Chondrocyte (in vitro differentiated cells): ENCODE measurements around the gene DSCAM. TPM values are rescaled to one million over a fixed set of nuclear protein-coding genes. Genes with fewer than 3 reads are reported as not detected.

Source experiments
- DNase-seq: peaks from one replicate; pipeline ENCODE4 v3.0.0; 2021; ENCODE audit warnings: mixed read lengths, low spot score
- H3K27ac Mint-ChIP-seq: one replicate; pipeline ENCODE4 v1.8.0; 2021; ENCODE audit warnings: mild to moderate bottlenecking, moderate library complexity, mixed read lengths; ENCODE audit not compliant: unreplicated experiment
- H3K27me3 Mint-ChIP-seq: 2 replicates; pipeline ENCODE4 v1.8.0; 2021; ENCODE audit warnings: low read depth, mixed read lengths
- H3K36me3 Mint-ChIP-seq: 2 replicates; pipeline ENCODE4 v1.8.0; 2021; ENCODE audit warnings: low read depth, mixed read lengths
- H3K4me1 Mint-ChIP-seq: 2 replicates; pipeline ENCODE4 v1.8.0; 2021; ENCODE audit warnings: low read depth, mild to moderate bottlenecking, mixed read lengths
- H3K4me3 Mint-ChIP-seq: one replicate; pipeline ENCODE4 v1.8.0; 2021; ENCODE audit warnings: mild to moderate bottlenecking, moderate library complexity, mixed read lengths; ENCODE audit not compliant: unreplicated experiment
- H3K9me3 Mint-ChIP-seq: 2 replicates; pipeline ENCODE4 v1.8.0; 2021; ENCODE audit warnings: low read depth, mixed read lengths
- total RNA-seq: library from RNA; stranded (reverse); gene quantifications from 3 replicates; pipeline ENCODE4 v1.2.1, GENCODE V29; 2021
- TF ChIP-seq, protein P1 (sequence below): fragments of 200-600 bp; sonication (generic); IDR thresholded peaks from 2 replicates; pipeline ENCODE4 v1.5.0; 2021; ENCODE audit warnings: antibody characterized with exemption, mild to moderate bottlenecking, moderate library complexity

Gene DSCAM
- total RNA-seq, 1 donor from 2014 or later, result not detected

DNA sequence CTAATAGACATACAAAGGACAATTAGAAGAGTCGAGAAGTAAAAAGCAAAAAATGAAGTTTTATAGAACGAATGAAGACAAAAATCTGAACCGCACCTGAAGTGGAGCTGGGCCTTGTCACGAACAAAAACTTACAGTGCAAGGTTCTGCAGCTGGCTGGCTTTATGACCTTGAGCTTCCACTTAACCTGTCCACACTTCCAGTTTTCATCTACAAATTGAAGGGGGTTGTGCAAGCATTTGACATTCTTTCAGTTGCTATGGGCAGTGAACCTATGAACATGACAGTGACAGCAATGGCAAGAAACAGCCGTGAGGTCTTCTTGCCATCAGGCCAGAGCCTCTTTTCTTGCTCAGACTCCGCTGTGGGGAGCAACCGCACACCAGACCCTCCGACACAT, 93.2 kb downstream of the DSCAM start:
- TF ChIP-seq, protein P1, sequence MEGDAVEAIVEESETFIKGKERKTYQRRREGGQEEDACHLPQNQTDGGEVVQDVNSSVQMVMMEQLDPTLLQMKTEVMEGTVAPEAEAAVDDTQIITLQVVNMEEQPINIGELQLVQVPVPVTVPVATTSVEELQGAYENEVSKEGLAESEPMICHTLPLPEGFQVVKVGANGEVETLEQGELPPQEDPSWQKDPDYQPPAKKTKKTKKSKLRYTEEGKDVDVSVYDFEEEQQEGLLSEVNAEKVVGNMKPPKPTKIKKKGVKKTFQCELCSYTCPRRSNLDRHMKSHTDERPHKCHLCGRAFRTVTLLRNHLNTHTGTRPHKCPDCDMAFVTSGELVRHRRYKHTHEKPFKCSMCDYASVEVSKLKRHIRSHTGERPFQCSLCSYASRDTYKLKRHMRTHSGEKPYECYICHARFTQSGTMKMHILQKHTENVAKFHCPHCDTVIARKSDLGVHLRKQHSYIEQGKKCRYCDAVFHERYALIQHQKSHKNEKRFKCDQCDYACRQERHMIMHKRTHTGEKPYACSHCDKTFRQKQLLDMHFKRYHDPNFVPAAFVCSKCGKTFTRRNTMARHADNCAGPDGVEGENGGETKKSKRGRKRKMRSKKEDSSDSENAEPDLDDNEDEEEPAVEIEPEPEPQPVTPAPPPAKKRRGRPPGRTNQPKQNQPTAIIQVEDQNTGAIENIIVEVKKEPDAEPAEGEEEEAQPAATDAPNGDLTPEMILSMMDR, result no peak
- DNase-seq, result no peak
- H3K27me3 Mint-ChIP-seq, result no peaks in the 10 kb centered on the region
- H3K4me1 Mint-ChIP-seq, result no peaks in the 10 kb centered on the region
- peaks cover 18% of the 10 kb centered on the region for H3K9me3 Mint-ChIP-seq
- no peaks in the 10 kb centered on the region for H3K36me3 Mint-ChIP-seq
- H3K27ac Mint-ChIP-seq, result no peak overlapping the region
- H3K4me3 Mint-ChIP-seq, result no peak overlapping the region

DNA sequence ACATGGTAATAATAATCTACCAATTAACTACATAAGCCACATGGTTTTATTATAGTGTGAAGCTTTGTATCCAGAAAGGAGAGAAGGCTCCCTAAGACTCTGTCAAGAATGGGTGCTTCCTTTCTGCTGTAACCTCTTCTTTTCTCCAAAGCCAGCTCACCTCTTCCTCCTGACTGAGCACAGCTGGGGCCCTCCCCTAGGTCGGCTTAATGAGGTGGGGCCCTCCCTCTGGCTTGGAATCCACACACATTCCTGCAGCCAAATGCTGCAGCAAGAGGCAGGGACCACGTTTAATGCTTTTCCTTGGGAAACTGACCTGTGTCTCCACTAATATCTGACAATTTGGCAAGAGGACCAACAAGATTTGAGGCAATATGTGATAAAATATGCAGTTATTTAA, 94.8 kb downstream of the DSCAM start:
- TF ChIP-seq, protein P1, result no peak
- H3K4me3 Mint-ChIP-seq, result no peak overlapping the region
- H3K4me1 Mint-ChIP-seq, result no peaks in the 10 kb centered on the region
- no peaks in the 10 kb centered on the region for H3K36me3 Mint-ChIP-seq
- no peaks in the 10 kb centered on the region for H3K27me3 Mint-ChIP-seq
- peaks cover 13% of the 10 kb centered on the region for H3K9me3 Mint-ChIP-seq
- H3K27ac Mint-ChIP-seq, result no peak overlapping the region
- DNase-seq, result no peak

DNA sequence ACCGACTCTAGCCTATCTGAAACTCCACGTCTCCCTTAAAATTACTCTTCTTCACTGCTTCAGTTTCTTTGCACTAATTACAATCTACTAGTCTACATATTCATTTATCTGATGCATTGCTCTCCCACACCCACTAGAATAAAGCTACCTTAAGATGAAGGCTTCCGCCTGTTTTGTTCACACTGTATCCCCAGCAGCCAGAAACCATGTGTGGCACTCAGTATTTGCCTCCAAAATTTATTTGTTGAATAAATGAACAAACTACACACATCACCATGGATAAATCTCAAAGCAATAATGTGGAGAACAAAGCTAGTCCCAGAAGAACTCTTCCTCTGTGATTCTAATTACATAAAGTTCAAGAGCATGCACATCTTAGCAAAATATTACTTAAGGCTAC, 95.7 kb downstream of the DSCAM start:
- Mint-ChIP-seq H3K4me1 (no peaks in the 10 kb centered on the region), H3K27me3 (no peaks in the 10 kb centered on the region), H3K27ac (no peak overlapping the region), H3K4me3 (no peak overlapping the region), H3K36me3 (no peaks in the 10 kb centered on the region), H3K9me3 (peaks cover 14% of the 10 kb centered on the region)
- no peak for DNase-seq
- TF ChIP-seq, protein P1, result no peak

DNA sequence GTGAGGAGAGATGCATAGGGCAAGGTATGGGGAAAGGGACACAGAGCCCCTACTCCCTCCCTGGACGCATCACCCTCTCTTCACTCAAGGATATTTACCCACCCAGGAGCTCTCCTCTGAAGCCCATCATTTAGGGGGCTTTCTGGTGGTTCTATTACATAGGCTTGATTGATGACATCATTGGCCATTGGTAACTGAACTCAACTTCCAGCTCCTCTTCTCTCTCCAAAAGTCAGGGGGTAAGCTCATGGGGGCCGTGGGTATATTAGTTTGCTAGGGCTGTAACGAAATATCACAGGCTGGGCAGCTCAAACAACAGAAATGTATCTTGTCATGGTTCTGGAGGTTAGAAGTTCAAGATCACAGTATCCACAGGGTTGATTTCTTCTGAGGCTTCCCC, 110.8 kb downstream of the DSCAM start:
- TF ChIP-seq, protein P1, result no peak
- Mint-ChIP-seq H3K4me1 (no peaks in the 10 kb centered on the region), H3K9me3 (peaks cover 11% of the 10 kb centered on the region), H3K27me3 (no peaks in the 10 kb centered on the region), H3K27ac (no peak overlapping the region), H3K36me3 (no peaks in the 10 kb centered on the region), H3K4me3 (no peak overlapping the region)
- no peak for DNase-seq

DNA sequence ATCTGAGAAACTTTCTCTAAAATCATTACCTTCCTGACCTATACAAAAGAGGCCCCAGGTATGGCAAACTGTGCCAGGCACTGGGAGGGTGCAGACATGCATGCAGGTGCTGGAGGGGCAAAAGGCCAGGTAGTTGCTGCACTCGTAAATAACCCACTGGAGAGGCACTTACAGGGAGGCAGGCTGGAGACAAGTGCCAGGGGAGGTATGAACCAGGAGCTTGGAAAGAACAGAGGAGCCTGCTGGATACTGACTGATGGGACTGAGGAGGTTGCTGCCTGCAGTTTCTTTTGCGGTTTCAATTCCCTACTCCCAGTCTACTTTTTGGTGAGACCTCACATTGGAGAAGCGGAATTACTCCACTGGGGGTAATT, 113.9 kb downstream of the DSCAM start:
- peaks cover 14% of the 10 kb centered on the region for H3K9me3 Mint-ChIP-seq
- H3K36me3 Mint-ChIP-seq, result no peaks in the 10 kb centered on the region
- H3K27ac Mint-ChIP-seq, result no peak overlapping the region
- no peak overlapping the region for H3K4me3 Mint-ChIP-seq
- H3K27me3 Mint-ChIP-seq, result no peaks in the 10 kb centered on the region
- no peak for DNase-seq
- TF ChIP-seq, protein P1, result no peak
- no peaks in the 10 kb centered on the region for H3K4me1 Mint-ChIP-seq
